NCI-H1694 treated with DMSO at 0.1 percent for 48 hours (cell line): Measurements from ENCODE around the gene F2RL1.
A peak's percentile ranks its signal among the peaks of the same experiment; 100 is the strongest.
"Not testable (repeated sequence)": the region's sequence is repeated elsewhere in the genome, so short reads cannot be mapped to it uniquely, and the experiment has no call there.

Experiments
- DNase-seq: peaks from one replicate; lab custom pipeline; 2025; lab: John Stamatoyannopoulos, UW

The F2RL1 gene

GRCh38 chr5:76849419-76850291 lies 30.8 kb downstream of the F2RL1 start, which contains the start of gene S100Z:
Gene S100Z, plus strand, starts transcription at chr5:76850014. Its CDS starts 25,346 bp downstream, at chr5:76875360.
- no peak for DNase-seq

DNA sequence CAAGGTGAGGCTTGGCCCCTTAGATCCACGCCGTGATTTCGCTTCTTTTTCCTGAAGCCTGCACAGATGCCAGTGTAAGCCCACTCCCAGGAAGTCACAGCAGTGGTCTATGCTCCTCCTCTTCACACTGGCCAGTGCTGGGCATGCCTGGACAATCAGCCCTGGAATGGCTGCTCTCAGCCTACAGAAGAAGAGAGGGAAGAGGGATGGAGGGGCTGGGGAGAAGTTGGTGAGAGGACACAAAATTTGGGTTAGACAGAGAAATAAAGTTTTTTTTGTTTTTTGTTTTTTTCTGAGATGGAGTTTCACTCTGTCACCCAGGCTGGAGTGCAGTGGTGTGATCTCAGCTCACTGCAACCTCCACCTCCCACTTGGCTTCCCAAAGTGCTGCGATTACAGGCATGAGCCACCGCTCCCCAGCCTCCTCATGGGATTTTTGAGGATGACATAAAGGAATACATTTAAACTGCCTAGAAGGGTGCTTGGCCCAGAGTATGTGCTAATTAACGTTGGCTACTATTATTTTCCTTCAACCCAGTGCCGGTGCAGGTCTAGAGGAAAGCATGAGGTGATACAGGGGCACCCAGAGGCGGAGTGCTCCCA lies 31.8 kb downstream of the F2RL1 start:
- DNase-seq: no peak

- DNase-seq: no peak
Measured at GRCh38 chr5:76851728-76852369, 33.0 kb downstream of the F2RL1 start.

GRCh38 chr5:76852772-76853171 lies 33.9 kb downstream of the F2RL1 start:
- DNase-seq: no peak

GRCh38 chr5:76853741-76854140 lies 34.9 kb downstream of the F2RL1 start:
- not testable (repeated sequence) for DNase-seq

DNA sequence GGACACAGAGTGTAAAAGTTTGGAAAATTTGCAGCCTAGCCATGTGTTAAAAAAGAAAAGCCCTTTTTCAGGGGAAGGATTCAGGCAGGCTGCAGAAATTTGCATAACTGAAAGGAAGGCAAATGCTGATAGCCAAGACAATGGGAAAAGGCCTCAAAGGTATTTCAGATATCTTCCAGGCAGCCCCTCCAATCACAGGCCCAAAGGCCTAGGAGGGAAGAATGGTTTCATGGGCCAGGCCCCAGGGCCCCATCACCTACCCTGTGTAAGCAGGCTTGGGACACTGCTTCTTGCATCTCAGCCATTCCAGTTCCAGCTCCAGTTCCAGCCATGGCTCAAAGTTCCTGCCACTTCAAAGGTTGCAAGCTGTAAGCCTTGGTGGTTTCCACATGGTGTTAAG lies 35.8 kb downstream of the F2RL1 start:
- DNase-seq: no peak

DNA sequence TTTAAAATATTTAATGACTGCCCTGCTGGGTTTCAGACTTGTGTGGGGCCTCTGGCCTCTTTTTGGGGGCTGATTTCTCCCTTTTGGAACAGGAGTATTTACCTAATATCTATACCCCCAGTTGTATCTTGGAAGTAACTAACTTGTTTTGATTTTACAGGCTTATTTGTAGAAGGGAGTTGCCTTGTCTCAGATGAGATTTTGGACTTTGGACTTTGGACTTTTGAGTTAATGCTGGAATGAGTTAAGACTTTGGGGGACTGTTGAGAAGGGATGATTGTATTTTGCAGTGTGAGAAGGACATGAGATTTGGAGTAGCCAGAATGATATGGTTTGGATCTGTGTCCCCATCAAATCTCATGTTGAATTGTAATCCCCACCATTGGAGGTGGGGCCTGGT lies 36.7 kb downstream of the F2RL1 start:
- DNase-seq: not testable (repeated sequence)

- no peak for DNase-seq
Measured at GRCh38 chr5:76855961-76856360, 37.1 kb downstream of the F2RL1 start.

GRCh38 chr5:76856800-76857199 lies 38.0 kb downstream of the F2RL1 start:
- not testable (repeated sequence) for DNase-seq

- no peak for DNase-seq
Measured at GRCh38 chr5:76859591-76860247, 40.9 kb downstream of the F2RL1 start.

DNA sequence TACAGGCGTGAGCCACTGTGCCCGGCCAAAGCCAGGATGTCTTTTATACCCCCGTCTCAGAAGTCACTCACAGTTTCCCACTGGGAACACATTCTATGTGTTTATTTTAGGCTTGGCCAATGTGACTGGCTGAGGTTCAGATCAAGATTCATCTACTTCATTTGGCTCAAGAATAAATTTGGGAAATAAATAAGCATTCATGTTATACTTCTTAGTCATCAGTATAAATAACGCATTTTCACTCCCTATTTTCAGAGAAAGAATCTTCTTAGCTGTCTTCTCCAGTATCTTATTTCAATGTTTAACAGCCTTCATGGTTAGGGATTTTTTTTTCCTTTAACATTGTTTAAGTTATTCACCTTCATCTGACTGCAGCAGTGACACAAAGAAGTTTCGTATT lies 42.8 kb downstream of the F2RL1 start:
- DNase-seq: no peak

GRCh38 chr5:76863001-76863400 lies 44.2 kb downstream of the F2RL1 start:
- DNase-seq: no peak

DNA sequence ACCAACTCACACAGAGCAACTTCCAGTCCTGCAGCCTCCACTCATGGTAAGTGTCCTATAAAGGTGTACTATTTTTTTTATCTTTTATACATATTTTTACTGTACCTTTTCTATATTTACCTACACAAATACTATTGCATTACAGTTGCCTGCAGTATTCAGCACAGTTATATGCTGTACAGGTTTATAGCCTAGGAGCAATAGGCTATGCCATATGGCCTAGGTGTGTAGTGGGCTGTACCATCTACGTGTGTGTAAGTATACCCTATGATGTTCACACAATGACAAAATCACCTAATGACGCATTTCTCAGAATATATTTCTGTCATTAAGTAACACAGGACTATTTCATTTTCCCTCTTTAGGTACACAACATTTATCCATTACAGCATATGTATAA lies 47.7 kb downstream of the F2RL1 start:
- DNase-seq: no peak

DNA sequence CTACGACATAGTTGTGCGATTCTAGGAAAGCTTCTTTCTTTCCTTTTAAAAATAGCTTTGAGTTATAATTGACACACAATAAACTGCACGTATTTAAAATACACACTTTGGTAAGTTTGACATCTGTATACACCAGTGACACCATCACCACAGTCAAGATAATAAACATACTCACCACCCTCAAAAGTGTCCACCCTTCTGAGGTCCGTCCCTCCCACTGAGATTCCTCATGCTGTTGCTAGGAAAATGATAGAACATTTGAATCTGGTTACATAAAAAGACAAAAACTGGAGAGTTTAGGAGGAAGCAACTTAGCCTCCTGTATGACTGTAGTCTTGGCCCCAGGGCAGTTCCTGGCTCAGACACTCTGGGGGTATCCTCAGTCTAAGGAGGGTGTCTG lies 48.2 kb downstream of the F2RL1 start:
- DNase-seq: no peak

DNA sequence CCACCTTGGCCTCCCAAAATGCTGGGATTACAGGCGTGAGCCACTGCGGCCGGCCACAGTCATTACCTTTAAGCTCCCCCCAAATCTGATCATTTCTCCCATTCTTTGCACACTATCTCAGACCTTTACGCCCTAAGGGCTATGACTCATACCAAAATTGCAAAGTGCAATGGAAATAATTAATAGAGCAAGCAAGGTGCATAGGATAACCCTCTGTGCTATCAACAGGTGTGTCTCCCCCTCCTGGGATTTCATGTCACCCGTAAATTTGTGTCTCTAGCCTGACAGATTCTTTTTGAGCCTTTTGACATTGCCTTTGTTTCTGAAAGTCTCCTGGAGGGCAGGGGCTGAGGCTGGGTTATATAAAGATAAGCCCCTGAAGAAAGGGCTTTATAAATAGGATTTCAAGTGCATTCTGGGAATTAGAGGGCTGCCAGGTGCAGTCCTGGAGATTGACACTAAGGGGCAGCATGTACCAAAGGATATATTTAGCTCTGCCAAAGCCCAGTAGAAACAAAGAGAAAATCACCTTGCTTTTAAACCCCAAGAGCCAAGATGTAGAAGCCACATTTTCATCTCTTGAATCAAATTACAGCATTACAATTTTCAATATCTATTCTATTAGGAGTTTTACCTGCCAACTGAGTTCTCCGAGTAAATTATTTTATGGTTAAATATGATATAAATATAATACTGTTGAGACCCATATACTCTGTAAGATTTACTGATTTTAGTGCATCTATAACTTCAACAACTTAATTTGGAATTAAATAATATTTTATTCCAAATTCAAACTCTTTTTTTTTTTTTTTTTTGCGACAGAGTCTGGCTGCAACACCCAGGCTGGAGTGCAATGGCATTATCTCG lies 49.2 kb downstream of the F2RL1 start:
- peak; percentile 62 for DNase-seq

GRCh38 chr5:76870046-76870445 lies 51.2 kb downstream of the F2RL1 start:
- DNase-seq: no peak

DNA sequence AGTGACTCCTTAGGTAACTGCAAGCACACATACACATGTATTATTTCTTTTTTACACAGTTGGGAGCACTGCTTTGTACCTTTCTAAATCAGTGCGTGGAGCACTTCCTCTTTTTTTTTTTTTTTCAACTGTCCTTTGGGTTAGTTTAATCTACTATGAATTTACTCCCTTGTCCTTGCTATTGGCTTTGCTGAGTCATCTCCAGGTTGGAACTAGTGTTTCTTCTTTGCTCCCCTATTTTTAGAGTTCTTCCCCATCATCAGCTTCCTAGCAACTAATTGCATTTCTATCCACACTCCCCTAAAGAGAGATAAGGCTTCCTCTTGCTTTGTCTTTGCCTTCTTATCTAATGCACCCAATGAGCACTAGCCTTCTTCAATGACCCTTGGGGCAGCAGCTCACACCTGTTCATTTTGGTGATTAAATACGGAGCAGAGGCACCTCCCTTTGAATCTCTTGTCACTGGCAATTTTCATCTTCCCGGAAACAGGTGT lies 55.3 kb downstream of the F2RL1 start:
- DNase-seq: no peak
